Skeletal muscle satellite cell (primary cell): ENCODE measurements around the gene KRT33B.

Experiments used
- H3K27me3 ChIP-seq: 2 replicates; pipeline ENCODE4 v1.7.0; 2013; ENCODE audit warnings: low read length; ENCODE audit not compliant: control insufficient read depth, insufficient read depth
- H3K36me3 ChIP-seq: 2 replicates; pipeline ENCODE4 v1.7.0; 2013; ENCODE audit warnings: mild to moderate bottlenecking, control low read depth, low read length; ENCODE audit not compliant: insufficient read depth
- H3K4me1 ChIP-seq: 2 replicates; pipeline ENCODE4 v1.7.0; 2013; ENCODE audit warnings: low read length; ENCODE audit not compliant: control insufficient read depth, insufficient read depth
- H3K4me2 ChIP-seq: 2 replicates; pipeline ENCODE4 v1.7.0; 2013; ENCODE audit warnings: mild to moderate bottlenecking, low read length
- H3K4me3 ChIP-seq: 2 replicates; pipeline ENCODE4 v1.7.0; 2013; ENCODE audit warnings: low read length
- H3K9ac ChIP-seq: 2 replicates; pipeline ENCODE4 v1.7.0; 2013; ENCODE audit warnings: mild to moderate bottlenecking, low read depth, low read length, moderate library complexity
- H3K9me3 ChIP-seq: replicated peaks from 2 replicates; pipeline ENCODE4 v1.7.0; 2013; ENCODE audit warnings: mild to moderate bottlenecking, control low read depth, low read length

The KRT33B gene

DNA sequence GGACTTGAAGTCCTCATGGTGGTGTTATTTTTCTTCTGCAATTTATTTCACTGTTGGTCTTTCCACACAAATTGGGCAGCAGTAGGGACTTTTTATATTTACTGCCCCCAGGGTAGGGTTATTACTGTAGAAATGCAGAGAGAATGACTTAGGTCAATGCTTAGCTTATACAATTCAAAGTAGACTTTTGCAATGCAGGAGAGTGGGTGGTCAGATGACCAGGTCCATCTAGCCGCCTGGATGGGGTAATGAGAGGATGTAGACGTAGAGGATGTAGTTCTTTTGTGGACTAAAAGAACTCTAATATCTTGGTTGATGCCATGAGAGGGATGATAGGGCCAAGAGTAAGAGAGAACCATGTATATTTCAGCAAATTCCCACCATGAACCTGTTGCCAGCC, 51.4 kb downstream of the KRT33B start:
- H3K9ac ChIP-seq, result no peak overlapping the region
- no peak overlapping the region for H3K4me3 ChIP-seq
- H3K36me3 ChIP-seq, result no peaks in the 10 kb centered on the region
- H3K4me1 ChIP-seq, result no peaks in the 10 kb centered on the region
- no peaks in the 10 kb centered on the region for H3K9me3 ChIP-seq
- no peak overlapping the region for H3K4me2 ChIP-seq
- H3K27me3 ChIP-seq, result peaks cover 3% of the 10 kb centered on the region

DNA sequence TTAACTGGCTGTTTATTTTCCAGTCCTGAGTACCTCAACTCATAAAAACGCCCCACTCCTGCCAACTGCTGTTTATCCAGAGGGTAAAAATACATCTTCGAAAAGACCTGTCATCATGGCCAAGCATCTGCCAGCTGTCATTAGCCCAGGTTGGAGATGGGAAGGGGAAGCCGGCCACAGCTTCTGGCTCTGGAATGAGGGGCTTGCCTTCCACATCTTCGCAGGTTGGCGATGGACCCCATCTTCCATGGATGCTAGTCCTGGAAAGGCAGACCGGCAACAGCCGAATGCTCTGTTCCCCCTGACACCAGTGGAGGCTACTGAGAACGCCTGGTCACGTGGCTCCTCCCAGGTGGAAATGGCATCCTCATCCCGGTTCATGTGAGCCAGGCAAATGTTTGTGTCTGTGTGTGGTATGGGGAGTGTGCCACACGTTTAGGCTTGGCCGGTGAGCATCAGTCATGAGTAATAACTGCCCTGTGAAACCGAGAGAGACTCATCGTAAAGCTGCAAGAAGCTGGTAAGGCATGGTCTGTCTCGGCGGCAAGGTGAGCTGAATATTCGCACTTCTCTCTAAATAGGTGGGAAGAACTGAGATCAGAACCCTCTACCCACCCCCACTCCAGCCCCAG, 53.7 kb downstream of the KRT33B start:
- Histone ChIP-seq H3K36me3 (no peaks in the 10 kb centered on the region), H3K4me2 (no peak overlapping the region), H3K4me3 (no peak overlapping the region)

GRCh38 chr17:41315204-41315794, 54.3 kb downstream of the KRT33B start, which contains the start of gene KRTAP17-1:
Gene KRTAP17-1 (minus strand): TSS chr17:41315710. CDS start chr17:41315650, 60 bp downstream.
- Histone ChIP-seq H3K9ac (no peak within 1 kb of the TSS), H3K4me2 (no peak within 1 kb of the TSS), H3K9me3 (no peaks in the 10 kb centered on the region)

More for the DNA sequence above, 53.7 kb downstream of the KRT33B start:
- Histone ChIP-seq H3K4me1 (no peaks in the 10 kb centered on the region), H3K9me3 (no peaks in the 10 kb centered on the region), H3K9ac (no peak overlapping the region), H3K27me3 (peaks cover 3% of the 10 kb centered on the region)

More at GRCh38 chr17:41315204-41315794, 54.3 kb downstream of the KRT33B start, which contains the start of gene KRTAP17-1:
- H3K4me3 ChIP-seq, result no peak within 1 kb of the TSS
- H3K4me1 ChIP-seq, result no peaks in the 10 kb centered on the region
- no peaks in the 10 kb centered on the region for H3K36me3 ChIP-seq
- H3K27me3 ChIP-seq, result peaks cover 3% of the 10 kb centered on the region
